ENCODE measurements around the gene HLA-DQB1.

DNA sequence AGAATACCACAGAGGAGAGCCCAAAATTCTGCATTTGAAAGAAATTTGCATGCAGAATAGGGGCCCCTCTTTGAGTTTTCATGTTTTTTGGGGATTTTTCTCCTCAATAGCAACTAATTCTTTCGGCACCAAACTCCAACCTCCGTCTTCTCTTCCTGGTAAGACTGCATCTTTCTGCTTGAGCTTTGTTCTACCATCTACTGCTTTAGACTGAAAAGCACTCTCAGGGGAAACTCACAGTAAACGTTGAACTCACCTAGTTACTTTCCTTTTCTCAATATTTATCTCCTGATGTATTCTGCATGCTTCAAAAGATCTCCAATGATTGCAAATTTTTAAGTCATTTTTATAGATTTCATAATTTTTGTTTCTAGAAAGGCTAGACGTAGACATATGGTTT is 36.9 kb upstream of the HLA-DQB1 start:
- TF ChIP-seq CBX8 (IDR thresholded peaks at IDR 0.05; ENCODE audit: borderline replicate concordance, low read depth, low read length): no peak
- no peak for TF ChIP-seq POLR2A (IDR thresholded peaks at IDR 0.05; ENCODE audit: control extremely low read depth in 1 of 2, low read depth in 2 of 2, low read length in 2 of 2)
- TF ChIP-seq EZH2 (IDR thresholded peaks at IDR 0.05; ENCODE audit: low read depth, low read length, severe bottlenecking): no peak
- TF ChIP-seq, protein P1, sequence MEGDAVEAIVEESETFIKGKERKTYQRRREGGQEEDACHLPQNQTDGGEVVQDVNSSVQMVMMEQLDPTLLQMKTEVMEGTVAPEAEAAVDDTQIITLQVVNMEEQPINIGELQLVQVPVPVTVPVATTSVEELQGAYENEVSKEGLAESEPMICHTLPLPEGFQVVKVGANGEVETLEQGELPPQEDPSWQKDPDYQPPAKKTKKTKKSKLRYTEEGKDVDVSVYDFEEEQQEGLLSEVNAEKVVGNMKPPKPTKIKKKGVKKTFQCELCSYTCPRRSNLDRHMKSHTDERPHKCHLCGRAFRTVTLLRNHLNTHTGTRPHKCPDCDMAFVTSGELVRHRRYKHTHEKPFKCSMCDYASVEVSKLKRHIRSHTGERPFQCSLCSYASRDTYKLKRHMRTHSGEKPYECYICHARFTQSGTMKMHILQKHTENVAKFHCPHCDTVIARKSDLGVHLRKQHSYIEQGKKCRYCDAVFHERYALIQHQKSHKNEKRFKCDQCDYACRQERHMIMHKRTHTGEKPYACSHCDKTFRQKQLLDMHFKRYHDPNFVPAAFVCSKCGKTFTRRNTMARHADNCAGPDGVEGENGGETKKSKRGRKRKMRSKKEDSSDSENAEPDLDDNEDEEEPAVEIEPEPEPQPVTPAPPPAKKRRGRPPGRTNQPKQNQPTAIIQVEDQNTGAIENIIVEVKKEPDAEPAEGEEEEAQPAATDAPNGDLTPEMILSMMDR (IDR thresholded peaks at IDR 0.05; ENCODE audit: control extremely low read depth in 1 of 3, insufficient read depth in 1 of 3, low read depth in 1 of 3, low read length in 3 of 3): no peak
- TF ChIP-seq, protein P2, sequence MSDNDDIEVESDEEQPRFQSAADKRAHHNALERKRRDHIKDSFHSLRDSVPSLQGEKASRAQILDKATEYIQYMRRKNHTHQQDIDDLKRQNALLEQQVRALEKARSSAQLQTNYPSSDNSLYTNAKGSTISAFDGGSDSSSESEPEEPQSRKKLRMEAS (IDR thresholded peaks at IDR 0.05): no peak
- TF ChIP-seq TAF1 (IDR thresholded peaks at IDR 0.05; ENCODE audit: low read depth, low read length): no peak
- TF ChIP-seq RNF2 (IDR thresholded peaks at IDR 0.05; ENCODE audit: borderline replicate concordance, low read depth, low read length, missing control alignments, poor library complexity, severe bottlenecking): no peak
- TF ChIP-seq, protein P3, sequence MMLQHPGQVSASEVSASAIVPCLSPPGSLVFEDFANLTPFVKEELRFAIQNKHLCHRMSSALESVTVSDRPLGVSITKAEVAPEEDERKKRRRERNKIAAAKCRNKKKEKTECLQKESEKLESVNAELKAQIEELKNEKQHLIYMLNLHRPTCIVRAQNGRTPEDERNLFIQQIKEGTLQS (IDR thresholded peaks at IDR 0.05; ENCODE audit: insufficient read depth, low read depth, low read length): no peak
- no peak for TF ChIP-seq SP2 (IDR thresholded peaks at IDR 0.05; ENCODE audit: low read length)

Measured in H1 (cell line).